GM21515 (cell line): ENCODE data around the gene MUSTN1.

Experiments
- ATAC-seq: cut with Tn5 transposase; IDR thresholded peaks from one replicate; pipeline ENCODE4 v1.9.1; 2021; ENCODE audit not compliant: unreplicated experiment

The MUSTN1 gene

DNA sequence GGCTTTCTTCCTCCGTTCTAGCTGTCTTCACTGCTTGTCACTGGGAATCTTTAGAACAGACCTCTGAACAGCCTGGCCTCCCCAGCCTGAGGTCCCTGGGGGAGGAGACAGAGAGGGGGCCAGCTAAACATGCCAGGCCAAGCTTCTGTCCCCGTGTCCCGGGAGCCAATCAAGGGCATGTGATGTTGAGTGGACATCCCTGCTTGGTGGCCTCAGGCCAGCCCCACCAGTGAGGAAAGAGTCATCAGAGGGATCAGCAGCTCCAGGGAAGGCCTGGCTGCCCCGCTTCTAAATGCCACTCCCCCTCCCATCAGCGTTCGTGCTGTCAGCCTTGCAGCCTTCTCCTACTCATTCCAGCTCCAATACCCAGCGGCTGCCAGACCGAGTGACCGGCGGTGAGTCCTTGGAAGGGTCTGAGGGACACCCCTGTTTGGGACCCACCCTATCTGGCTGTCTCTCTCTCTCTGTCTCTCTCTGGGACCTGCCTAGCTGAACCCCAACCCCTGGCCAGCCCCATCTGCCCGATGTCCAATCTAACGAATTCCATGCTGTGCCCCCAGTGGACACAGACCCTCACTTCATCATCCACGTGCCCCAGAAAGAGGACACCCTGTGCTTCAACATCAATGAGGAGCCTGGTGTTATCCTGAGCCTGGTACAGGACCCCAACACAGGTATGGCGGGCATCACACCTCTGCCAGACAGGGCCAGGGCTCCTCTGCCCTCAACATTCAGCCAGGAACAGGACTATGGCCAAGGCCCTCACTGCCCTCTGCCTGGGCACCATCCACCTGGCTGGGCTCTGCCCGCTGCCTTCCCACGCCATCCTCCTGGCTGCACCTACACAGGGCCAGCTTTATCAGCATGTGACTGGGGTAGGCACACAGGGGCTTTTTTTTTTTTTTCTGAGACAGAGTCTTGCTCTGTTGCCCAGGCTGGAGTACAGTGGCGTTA is 46.9 kb downstream of the MUSTN1 start:
- ATAC-seq: no peak

DNA sequence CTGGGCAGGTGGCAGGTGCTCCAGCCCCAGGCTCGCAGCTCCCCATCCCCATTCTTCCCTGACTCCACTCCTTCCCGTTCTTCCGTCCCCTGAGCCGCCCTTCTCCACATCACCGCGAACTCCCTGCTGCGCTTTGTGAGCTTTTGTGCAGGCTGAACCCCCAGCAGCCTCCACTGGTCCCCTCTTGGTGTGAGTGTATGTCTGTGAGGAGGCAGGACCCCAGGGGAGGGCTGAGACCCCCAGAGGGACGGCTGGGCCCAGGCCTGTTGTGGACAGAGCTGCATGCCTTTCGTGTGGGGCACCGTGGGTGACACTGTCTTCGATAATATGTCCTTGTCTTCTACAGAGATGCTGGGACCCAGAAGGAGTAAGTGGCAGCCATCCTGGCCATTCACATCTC is 47.6 kb downstream of the MUSTN1 start:
- ATAC-seq: no peak

DNA sequence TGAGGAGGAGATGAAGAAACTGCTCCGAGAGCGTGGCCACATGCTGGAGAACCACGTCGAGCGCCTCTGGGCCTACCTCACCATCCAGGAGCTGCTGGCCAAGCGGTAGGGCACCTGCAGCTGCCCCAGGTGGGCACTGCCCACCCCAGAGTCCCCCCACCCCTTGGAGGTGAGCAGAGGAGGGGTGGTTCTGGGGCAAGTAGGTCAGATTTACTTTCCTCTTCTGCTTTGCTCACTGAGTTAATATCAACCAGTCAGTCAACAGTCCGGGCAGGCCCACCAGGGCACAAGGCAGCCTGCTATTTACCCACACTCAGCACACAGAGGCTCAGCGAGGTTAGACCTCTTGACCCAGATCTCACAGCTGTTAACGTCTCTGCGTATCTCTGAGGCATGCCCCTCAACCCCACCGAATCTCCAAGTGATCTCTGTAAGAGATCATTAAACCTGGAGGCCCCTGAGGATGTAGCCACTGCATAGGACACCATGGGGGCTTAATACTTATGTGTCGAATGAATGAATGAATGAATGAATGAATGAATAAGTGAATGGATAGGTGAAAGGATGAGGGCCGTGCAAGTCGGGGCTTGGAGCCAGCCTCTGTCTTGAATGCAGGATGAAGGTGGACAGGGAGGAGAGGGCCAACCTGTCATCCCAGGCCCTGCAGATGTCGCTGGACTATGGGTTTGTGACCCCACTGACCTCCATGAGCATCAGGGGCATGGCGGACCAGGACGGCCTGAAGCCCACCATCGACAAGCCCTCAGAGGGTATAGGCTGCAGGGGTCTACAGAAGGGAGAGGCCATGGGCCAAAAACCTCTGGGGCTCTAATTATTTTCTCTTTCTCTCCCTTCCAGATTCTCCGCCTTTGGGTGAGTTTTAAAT is 48.2 kb downstream of the MUSTN1 start:
- no peak for ATAC-seq

DNA sequence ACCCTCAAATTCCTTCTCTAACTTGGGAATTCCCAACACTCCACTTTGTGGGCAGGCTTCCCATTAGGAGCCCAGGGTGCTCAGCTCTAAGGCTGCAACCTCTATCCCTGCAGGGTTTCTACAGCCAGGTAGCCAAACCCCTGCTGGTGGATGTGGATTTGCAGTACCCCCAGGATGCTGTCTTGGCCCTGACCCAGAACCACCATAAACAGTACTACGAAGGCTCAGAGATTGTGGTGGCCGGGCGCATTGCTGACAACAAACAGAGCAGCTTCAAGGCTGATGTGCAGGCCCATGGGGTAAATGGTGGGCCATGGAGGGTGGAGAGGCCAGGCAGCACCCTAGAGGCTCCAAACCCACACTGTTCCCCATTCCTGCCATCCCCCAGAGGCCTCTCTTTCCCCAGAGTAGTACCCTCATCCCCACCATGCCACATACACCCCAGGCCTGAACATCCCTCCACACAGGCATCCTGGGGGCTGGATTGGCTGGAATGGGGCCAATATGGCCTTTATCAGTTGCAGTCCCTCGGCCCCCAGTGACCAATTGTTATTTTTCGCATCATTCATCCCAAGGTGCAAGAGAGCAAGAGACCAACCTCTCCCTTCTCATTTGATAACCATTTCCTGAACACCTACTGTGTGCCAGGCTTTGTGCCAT is 49.8 kb downstream of the MUSTN1 start:
- no peak for ATAC-seq

DNA sequence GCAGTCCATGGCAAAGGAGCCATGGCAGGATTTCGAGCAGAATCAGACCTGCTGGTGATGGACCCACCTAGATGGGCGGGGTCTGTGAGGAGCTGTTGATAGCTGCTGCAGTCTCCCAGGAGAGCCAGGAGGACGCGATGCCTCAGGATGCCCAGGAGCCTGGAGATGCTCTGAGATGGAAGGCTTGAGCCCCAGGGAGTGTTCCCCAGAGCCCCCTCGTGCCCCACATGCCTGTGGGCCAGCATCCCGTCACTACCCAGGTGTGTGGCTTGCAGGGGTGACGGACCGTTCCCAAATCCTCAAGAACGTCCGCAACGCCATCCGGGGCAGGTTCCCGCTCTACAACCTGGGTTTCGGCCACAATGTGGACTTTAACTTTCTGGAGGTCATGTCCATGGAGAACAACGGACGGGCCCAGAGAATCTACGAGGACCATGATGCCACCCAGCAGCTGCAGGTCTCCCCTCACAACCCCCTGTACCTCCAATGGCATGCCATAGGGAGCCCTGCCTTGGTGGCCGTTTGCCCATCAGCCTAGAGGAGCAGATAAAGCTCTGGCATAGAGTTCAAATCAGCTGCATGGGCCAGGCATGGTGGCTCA is 50.7 kb downstream of the MUSTN1 start:
- ATAC-seq: no peak

DNA sequence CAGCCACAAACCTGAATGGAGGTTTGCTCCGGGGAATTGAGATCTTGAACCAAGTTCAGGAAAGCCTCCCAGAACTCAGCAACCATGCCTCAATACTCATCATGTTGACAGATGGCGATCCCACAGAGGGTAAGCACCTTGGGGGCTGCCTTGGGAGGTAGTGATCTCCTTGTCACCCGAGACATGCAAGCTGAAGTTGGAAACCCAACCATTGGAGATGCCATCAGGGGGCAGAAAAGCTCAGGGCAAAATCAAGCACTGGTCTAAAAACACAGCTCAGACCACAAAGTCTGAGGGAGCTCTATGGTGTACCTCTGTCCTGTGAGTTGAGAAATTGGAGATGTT is 51.6 kb downstream of the MUSTN1 start:
- no peak for ATAC-seq
